ENCODE results near the gene SPOCD1. TPM values are rescaled to one million over a fixed set of nuclear protein-coding genes. Genes with fewer than 3 reads are reported as not detected.

SPOCD1 gene
- total RNA-seq, 2 experiments from 2014 or later, result 0.79 to 0.91 TPM

DNA sequence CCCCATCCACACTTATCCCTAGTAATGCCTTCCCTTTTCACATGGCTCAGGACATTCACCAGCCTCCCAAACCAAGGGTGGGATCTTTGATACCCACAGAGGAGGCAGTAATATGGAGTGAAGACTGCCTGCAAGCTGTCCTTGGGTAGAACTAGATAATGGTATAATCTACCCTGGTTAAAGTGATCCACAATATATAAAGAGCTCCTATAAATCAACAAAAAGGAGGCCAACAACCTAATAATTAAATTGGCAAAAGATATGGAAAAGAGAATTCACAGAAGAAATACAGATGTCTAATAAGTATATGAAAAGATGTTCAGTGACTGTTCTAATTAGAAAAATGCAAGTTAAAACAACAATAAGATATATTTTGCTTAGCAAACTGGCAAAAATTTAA, 30.7 kb upstream of the SPOCD1 start:
- intact Hi-C loops (cut with DNase I, micrococcal nuclease), result no loop called here
- H3K4me1 Mint-ChIP-seq, result peaks cover 55% of the 10 kb centered on the region
- no peak overlapping the region for H3K27ac Mint-ChIP-seq
- POLR2A ChIA-PET, result no interaction called here
- no peaks in the 10 kb centered on the region for H3K27me3 Mint-ChIP-seq
- H3K36me3 Mint-ChIP-seq (ENCODE audit: low read depth), result no peaks in the 10 kb centered on the region
- CTCF ChIA-PET, result interaction anchor here (1.4 kb wide), 1 partner anchor 9 kb away, joined by 5 read pairs; no protein-coding TSS in a partner anchor
- no peaks in the 10 kb centered on the region for H3K9me3 Mint-ChIP-seq (ENCODE audit: low read depth)
- H3K4me3 Mint-ChIP-seq, result no peak overlapping the region
- ATAC-seq, result no peak
- no peak for DNase-seq

GRCh38 chr1:31843506-31843905, 27.7 kb upstream of the SPOCD1 start:
- POLR2A ChIA-PET, result no interaction called here
- H3K27ac Mint-ChIP-seq, result no peak overlapping the region

GRCh38 chr1:31839662-31840343, 24.0 kb upstream of the SPOCD1 start:
- CTCF ChIA-PET, result interaction anchor here (0.6 kb wide), 2 partner anchors 71 to 718 kb away, joined by 3 to 4 read pairs; no protein-coding TSS in a partner anchor
- Mint-ChIP-seq H3K27me3 (no peaks in the 10 kb centered on the region), H3K27ac (no peak overlapping the region), H3K9me3 (ENCODE audit: low read depth) (no peaks in the 10 kb centered on the region), H3K4me1 (peaks cover 17% of the 10 kb centered on the region), H3K4me3 (no peak overlapping the region), H3K36me3 (ENCODE audit: low read depth) (no peaks in the 10 kb centered on the region)
- DNase-seq (no peak), ATAC-seq (no peak)
- intact Hi-C loops (cut with DNase I, micrococcal nuclease), result no loop called here
- POLR2A ChIA-PET, result no interaction called here

More at GRCh38 chr1:31843506-31843905, 27.7 kb upstream of the SPOCD1 start:
- peaks cover 46% of the 10 kb centered on the region for H3K4me1 Mint-ChIP-seq
- CTCF ChIA-PET, result interaction anchor here (0.8 to 1.3 kb wide), 5 partner anchors 38 to 120 kb away, joined by 3 to 5 read pairs (median 4); no protein-coding TSS in a partner anchor
- DNase-seq (no peak), ATAC-seq (no peak)
- intact Hi-C loops (cut with DNase I, micrococcal nuclease), result no loop called here
- no peaks in the 10 kb centered on the region for H3K9me3 Mint-ChIP-seq (ENCODE audit: low read depth)
- no peaks in the 10 kb centered on the region for H3K27me3 Mint-ChIP-seq
- no peaks in the 10 kb centered on the region for H3K36me3 Mint-ChIP-seq (ENCODE audit: low read depth)
- H3K4me3 Mint-ChIP-seq, result no peak overlapping the region

- Mint-ChIP-seq H3K4me1 (peaks cover 12% of the 10 kb centered on the region), H3K36me3 (ENCODE audit: low read depth) (no peaks in the 10 kb centered on the region), H3K9me3 (ENCODE audit: low read depth) (no peaks in the 10 kb centered on the region), H3K4me3 (no peak overlapping the region), H3K27me3 (no peaks in the 10 kb centered on the region), H3K27ac (no peak overlapping the region)
- DNase-seq (no peak), ATAC-seq (no peak)
- intact Hi-C loops (cut with DNase I, micrococcal nuclease), result no loop called here
- POLR2A ChIA-PET, result no interaction called here
- CTCF ChIA-PET, result interaction anchor here (0.7 to 1.4 kb wide), 5 partner anchors 8 to 49 kb away, joined by 3 to 9 read pairs (median 4); partner anchors contain the start of gene SPOCD1
These were observed 21.8 kb upstream of the SPOCD1 start for GRCh38 chr1:31837451-31838158.

- H3K9me3 Mint-ChIP-seq (ENCODE audit: low read depth), result no peaks in the 10 kb centered on the region
- no peaks in the 10 kb centered on the region for H3K36me3 Mint-ChIP-seq (ENCODE audit: low read depth)
- no peak for ATAC-seq
- no peak overlapping the region for H3K4me3 Mint-ChIP-seq
- peaks cover 12% of the 10 kb centered on the region for H3K4me1 Mint-ChIP-seq
- no peaks in the 10 kb centered on the region for H3K27me3 Mint-ChIP-seq
- ChIA-PET CTCF (interaction anchor here (1.1 to 1.3 kb wide), 2 partner anchors 20 to 34 kb away, joined by 3 to 4 read pairs; partner anchors contain the start of gene SPOCD1), POLR2A (interaction anchor here (0.5 kb wide), 1 partner anchor 52 kb away, joined by 4 read pairs; no protein-coding TSS in a partner anchor)
- intact Hi-C loops (cut with DNase I, micrococcal nuclease), result no loop called here
- no peak for DNase-seq
- no peak overlapping the region for H3K27ac Mint-ChIP-seq
These were observed 20.8 kb upstream of the SPOCD1 start for GRCh38 chr1:31836638-31837037.

DNA sequence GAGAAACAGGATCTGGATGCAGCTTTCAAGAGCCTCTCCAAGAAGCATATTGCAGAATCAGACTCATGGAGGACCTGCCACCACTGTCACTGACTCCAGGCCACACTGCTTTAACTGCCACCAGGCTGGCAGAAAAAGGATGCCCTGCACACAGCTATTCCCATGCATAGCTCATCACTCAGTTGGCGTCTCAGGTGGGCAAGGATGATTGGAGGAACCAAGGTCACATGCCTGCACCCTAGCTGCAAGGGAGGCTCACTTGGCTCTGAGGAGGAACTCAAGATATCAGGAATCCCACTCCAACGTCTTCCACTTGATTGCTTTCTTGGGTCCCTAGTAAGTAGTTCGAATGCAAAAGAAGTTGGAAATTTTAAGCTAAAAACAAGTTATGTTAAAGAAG, 19.6 kb upstream of the SPOCD1 start:
- no peak for DNase-seq
- H3K4me3 Mint-ChIP-seq, result no peak overlapping the region
- intact Hi-C loops (cut with DNase I, micrococcal nuclease), result no loop called here
- no peaks in the 10 kb centered on the region for H3K9me3 Mint-ChIP-seq (ENCODE audit: low read depth)
- CTCF ChIA-PET, result interaction anchor here (0.7 to 1.3 kb wide), 2 partner anchors 90 to 1293 kb away, joined by 3 to 6 read pairs; no protein-coding TSS in a partner anchor
- ATAC-seq, result no peak
- H3K4me1 Mint-ChIP-seq, result peaks cover 12% of the 10 kb centered on the region
- H3K27me3 Mint-ChIP-seq, result no peaks in the 10 kb centered on the region
- no peak overlapping the region for H3K27ac Mint-ChIP-seq
- H3K36me3 Mint-ChIP-seq (ENCODE audit: low read depth), result no peaks in the 10 kb centered on the region
- POLR2A ChIA-PET, result no interaction called here

GRCh38 chr1:31834501-31834900, 18.7 kb upstream of the SPOCD1 start:
- DNase-seq (peak; percentile 45), ATAC-seq (peak; percentile 53)
- Mint-ChIP-seq H3K4me3 (no peak overlapping the region), H3K9me3 (ENCODE audit: low read depth) (no peaks in the 10 kb centered on the region), H3K36me3 (ENCODE audit: low read depth) (no peaks in the 10 kb centered on the region), H3K4me1 (peaks cover 7% of the 10 kb centered on the region), H3K27me3 (no peaks in the 10 kb centered on the region), H3K27ac (no peak overlapping the region)
- ChIA-PET POLR2A (interaction anchor here (0.7 kb wide), 1 partner anchor 12 kb away, joined by 4 read pairs; no protein-coding TSS in a partner anchor), CTCF (interaction anchor here (1.1 kb wide), 1 partner anchor 21 kb away, joined by 3 read pairs; no protein-coding TSS in a partner anchor)
- intact Hi-C loops (cut with DNase I, micrococcal nuclease), result no loop called here

- H3K27me3 Mint-ChIP-seq, result no peaks in the 10 kb centered on the region
- H3K4me3 Mint-ChIP-seq, result no peak overlapping the region
- H3K4me1 Mint-ChIP-seq, result peaks cover 20% of the 10 kb centered on the region
- DNase-seq (no peak), ATAC-seq (no peak)
- H3K36me3 Mint-ChIP-seq (ENCODE audit: low read depth), result no peaks in the 10 kb centered on the region
- no peak overlapping the region for H3K27ac Mint-ChIP-seq
- ChIA-PET CTCF (interaction anchor here (0.6 to 1.0 kb wide), 3 partner anchors 14 to 132 kb away, joined by 3 to 4 read pairs (median 3); no protein-coding TSS in a partner anchor), POLR2A (no interaction called here)
- no peaks in the 10 kb centered on the region for H3K9me3 Mint-ChIP-seq (ENCODE audit: low read depth)
- intact Hi-C loops (cut with DNase I, micrococcal nuclease), result no loop called here
These were observed 15.9 kb upstream of the SPOCD1 start for GRCh38 chr1:31831397-31832378.

GRCh38 chr1:31830511-31830910, 14.7 kb upstream of the SPOCD1 start:
- Mint-ChIP-seq H3K4me1 (peaks cover 22% of the 10 kb centered on the region), H3K9me3 (ENCODE audit: low read depth) (no peaks in the 10 kb centered on the region), H3K27ac (no peak overlapping the region), H3K4me3 (no peak overlapping the region), H3K36me3 (ENCODE audit: low read depth) (no peaks in the 10 kb centered on the region), H3K27me3 (no peaks in the 10 kb centered on the region)
- no peak for ATAC-seq
- ChIA-PET CTCF (interaction anchor here (0.7 kb wide), 1 partner anchor 173 kb away, joined by 3 read pairs; no protein-coding TSS in a partner anchor), POLR2A (no interaction called here)
- intact Hi-C loops (cut with DNase I, micrococcal nuclease), result no loop called here
- DNase-seq, result no peak

GRCh38 chr1:31830065-31830464, 14.2 kb upstream of the SPOCD1 start:
- H3K27ac Mint-ChIP-seq, result no peak overlapping the region
- H3K9me3 Mint-ChIP-seq (ENCODE audit: low read depth), result no peaks in the 10 kb centered on the region
- no peak for ATAC-seq
- H3K4me1 Mint-ChIP-seq, result peaks cover 22% of the 10 kb centered on the region
- H3K4me3 Mint-ChIP-seq, result no peak overlapping the region
- intact Hi-C loops (cut with DNase I, micrococcal nuclease), result no loop called here
- CTCF ChIA-PET, result interaction anchor here (0.7 to 0.8 kb wide), 2 partner anchors 134 to 173 kb away, joined by 3 to 6 read pairs; no protein-coding TSS in a partner anchor
- POLR2A ChIA-PET, result no interaction called here
- H3K36me3 Mint-ChIP-seq (ENCODE audit: low read depth), result no peaks in the 10 kb centered on the region
- no peak for DNase-seq
- no peaks in the 10 kb centered on the region for H3K27me3 Mint-ChIP-seq
